ENCODE measurements around the gene PHLDA3. TPM values are rescaled to one million over a fixed set of nuclear protein-coding genes. Genes with fewer than 3 reads are reported as not detected.

The PHLDA3 gene
- total RNA-seq, 1 experiment from 2014 or later, result 22.1 TPM

- no peak for DNase-seq (ENCODE audit: low read depth, low spot score)
- no peaks in the 10 kb centered on the region for H3K27me3 ChIP-seq (ENCODE audit: insufficient read depth, low read length)
- no peak overlapping the region for H3K4me2 ChIP-seq (ENCODE audit: low read length)
- no peak overlapping the region for H3K4me3 ChIP-seq (replicated peaks in 1 of 2; ENCODE audit: low read depth in 1 of 2, low read length in 2 of 2)
- no peaks in the 10 kb centered on the region for H4K20me1 ChIP-seq (ENCODE audit: insufficient read depth)
- BruUV-seq (replicated peaks), result no TSS peak
- no peaks in the 10 kb centered on the region for H3K9me2 ChIP-seq (ENCODE audit: insufficient read depth)
- no peak overlapping the region for H3K27ac ChIP-seq (ENCODE audit: low read depth, low read length)
- no peak for ATAC-seq
- H3K79me2 ChIP-seq (ENCODE audit: insufficient read depth, low read length), result 0 out of 2 replicates have a peak, but pooled peaks cover 6% of the 10 kb centered on the region
- peaks cover 0 to 6% of the 10 kb centered on the region in 2 experiments; a peak in 2 of 4 replicates for H3K36me3 ChIP-seq (ENCODE audit: control insufficient read depth in 1 of 2, insufficient read depth in 2 of 2, low read length in 2 of 2)
- no peaks in the 10 kb centered on the region; a peak in 1 of 4 replicates for H3K4me1 ChIP-seq (ENCODE audit: control insufficient read depth in 1 of 2, insufficient read depth in 2 of 2, low read length in 2 of 2)
- ChIA-PET RAD21 (ENCODE audit: low non-redundant PET in 1 of 2, low total read pairs in 2 of 2, uncharacterized antibody in 2 of 2, unreplicated experiment in 2 of 2) (no interaction called here), CTCF (interaction anchor here (2.8 to 3.3 kb wide), 2 partner anchors 12 to 19 kb away, joined by 14 to 23 read pairs; no protein-coding TSS in a partner anchor), POLR2A (no interaction called here)
- H3K9me3 ChIP-seq (ENCODE audit: control insufficient read depth in 1 of 2, insufficient read depth in 1 of 2, low read depth in 1 of 2, low read length in 2 of 2), result no peaks in the 10 kb centered on the region
- no peak overlapping the region for H3K9ac ChIP-seq (ENCODE audit: low read length)
- H2AFZ ChIP-seq (ENCODE audit: low read depth, low read length, poor library complexity, severe bottlenecking), result no peak overlapping the region
- intact Hi-C loops (cut with micrococcal nuclease), result no loop called here
- no peak for TF ChIP-seq POLR2AphosphoS5 (IDR thresholded peaks at IDR 0.05; ENCODE audit: low read depth, low read length)
- TF ChIP-seq FOSL1 (IDR thresholded peaks at IDR 0.05; ENCODE audit: low read depth), result no peak
- TF ChIP-seq EZH2phosphoT487 (IDR thresholded peaks at IDR 0.05; ENCODE audit: borderline replicate concordance), result no peak
- TF ChIP-seq, protein P1, sequence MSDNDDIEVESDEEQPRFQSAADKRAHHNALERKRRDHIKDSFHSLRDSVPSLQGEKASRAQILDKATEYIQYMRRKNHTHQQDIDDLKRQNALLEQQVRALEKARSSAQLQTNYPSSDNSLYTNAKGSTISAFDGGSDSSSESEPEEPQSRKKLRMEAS (IDR thresholded peaks at IDR 0.05), result no peak
- no peak for TF ChIP-seq YY1 (IDR thresholded peaks at IDR 0.05; ENCODE audit: extremely low read depth, insufficient replicate concordance, low read depth, low read length)
- TF ChIP-seq CEBPB (IDR thresholded peaks at IDR 0.05; ENCODE audit: low read depth), result no peak
- TF ChIP-seq SIN3A (IDR thresholded peaks at IDR 0.05; ENCODE audit: low read depth), result no peak
- TF ChIP-seq, protein P2, sequence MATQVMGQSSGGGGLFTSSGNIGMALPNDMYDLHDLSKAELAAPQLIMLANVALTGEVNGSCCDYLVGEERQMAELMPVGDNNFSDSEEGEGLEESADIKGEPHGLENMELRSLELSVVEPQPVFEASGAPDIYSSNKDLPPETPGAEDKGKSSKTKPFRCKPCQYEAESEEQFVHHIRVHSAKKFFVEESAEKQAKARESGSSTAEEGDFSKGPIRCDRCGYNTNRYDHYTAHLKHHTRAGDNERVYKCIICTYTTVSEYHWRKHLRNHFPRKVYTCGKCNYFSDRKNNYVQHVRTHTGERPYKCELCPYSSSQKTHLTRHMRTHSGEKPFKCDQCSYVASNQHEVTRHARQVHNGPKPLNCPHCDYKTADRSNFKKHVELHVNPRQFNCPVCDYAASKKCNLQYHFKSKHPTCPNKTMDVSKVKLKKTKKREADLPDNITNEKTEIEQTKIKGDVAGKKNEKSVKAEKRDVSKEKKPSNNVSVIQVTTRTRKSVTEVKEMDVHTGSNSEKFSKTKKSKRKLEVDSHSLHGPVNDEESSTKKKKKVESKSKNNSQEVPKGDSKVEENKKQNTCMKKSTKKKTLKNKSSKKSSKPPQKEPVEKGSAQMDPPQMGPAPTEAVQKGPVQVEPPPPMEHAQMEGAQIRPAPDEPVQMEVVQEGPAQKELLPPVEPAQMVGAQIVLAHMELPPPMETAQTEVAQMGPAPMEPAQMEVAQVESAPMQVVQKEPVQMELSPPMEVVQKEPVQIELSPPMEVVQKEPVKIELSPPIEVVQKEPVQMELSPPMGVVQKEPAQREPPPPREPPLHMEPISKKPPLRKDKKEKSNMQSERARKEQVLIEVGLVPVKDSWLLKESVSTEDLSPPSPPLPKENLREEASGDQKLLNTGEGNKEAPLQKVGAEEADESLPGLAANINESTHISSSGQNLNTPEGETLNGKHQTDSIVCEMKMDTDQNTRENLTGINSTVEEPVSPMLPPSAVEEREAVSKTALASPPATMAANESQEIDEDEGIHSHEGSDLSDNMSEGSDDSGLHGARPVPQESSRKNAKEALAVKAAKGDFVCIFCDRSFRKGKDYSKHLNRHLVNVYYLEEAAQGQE (IDR thresholded peaks at IDR 0.05; ENCODE audit: low read depth), result no peak
- TF ChIP-seq, protein P3, sequence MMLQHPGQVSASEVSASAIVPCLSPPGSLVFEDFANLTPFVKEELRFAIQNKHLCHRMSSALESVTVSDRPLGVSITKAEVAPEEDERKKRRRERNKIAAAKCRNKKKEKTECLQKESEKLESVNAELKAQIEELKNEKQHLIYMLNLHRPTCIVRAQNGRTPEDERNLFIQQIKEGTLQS (IDR thresholded peaks at IDR 0.05), result no peak
- TF ChIP-seq, protein P4, sequence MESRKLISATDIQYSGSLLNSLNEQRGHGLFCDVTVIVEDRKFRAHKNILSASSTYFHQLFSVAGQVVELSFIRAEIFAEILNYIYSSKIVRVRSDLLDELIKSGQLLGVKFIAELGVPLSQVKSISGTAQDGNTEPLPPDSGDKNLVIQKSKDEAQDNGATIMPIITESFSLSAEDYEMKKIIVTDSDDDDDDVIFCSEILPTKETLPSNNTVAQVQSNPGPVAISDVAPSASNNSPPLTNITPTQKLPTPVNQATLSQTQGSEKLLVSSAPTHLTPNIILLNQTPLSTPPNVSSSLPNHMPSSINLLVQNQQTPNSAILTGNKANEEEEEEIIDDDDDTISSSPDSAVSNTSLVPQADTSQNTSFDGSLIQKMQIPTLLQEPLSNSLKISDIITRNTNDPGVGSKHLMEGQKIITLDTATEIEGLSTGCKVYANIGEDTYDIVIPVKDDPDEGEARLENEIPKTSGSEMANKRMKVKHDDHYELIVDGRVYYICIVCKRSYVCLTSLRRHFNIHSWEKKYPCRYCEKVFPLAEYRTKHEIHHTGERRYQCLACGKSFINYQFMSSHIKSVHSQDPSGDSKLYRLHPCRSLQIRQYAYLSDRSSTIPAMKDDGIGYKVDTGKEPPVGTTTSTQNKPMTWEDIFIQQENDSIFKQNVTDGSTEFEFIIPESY (IDR thresholded peaks at IDR 0.05; ENCODE audit: extremely low read depth, insufficient replicate concordance, low read length), result no peak
- TF ChIP-seq ZNF274 (IDR thresholded peaks at IDR 0.05; ENCODE audit: low read depth, low read length), result no peak
- no peak for TF ChIP-seq POLR2A (IDR thresholded peaks at IDR 0.05; ENCODE audit: borderline replicate concordance, extremely low read depth, insufficient read depth, insufficient read length)
- TF ChIP-seq, protein P5, sequence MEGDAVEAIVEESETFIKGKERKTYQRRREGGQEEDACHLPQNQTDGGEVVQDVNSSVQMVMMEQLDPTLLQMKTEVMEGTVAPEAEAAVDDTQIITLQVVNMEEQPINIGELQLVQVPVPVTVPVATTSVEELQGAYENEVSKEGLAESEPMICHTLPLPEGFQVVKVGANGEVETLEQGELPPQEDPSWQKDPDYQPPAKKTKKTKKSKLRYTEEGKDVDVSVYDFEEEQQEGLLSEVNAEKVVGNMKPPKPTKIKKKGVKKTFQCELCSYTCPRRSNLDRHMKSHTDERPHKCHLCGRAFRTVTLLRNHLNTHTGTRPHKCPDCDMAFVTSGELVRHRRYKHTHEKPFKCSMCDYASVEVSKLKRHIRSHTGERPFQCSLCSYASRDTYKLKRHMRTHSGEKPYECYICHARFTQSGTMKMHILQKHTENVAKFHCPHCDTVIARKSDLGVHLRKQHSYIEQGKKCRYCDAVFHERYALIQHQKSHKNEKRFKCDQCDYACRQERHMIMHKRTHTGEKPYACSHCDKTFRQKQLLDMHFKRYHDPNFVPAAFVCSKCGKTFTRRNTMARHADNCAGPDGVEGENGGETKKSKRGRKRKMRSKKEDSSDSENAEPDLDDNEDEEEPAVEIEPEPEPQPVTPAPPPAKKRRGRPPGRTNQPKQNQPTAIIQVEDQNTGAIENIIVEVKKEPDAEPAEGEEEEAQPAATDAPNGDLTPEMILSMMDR (IDR thresholded peaks at IDR 0.05 in 2 of 3, conservative IDR thresholded peaks at IDR 0.05 in 1 of 3; ENCODE audit: borderline replicate concordance in 1 of 3, insufficient read depth in 1 of 3, low read depth in 2 of 3, low read length in 2 of 3), result no peak
- no peak for TF ChIP-seq EZH2 (IDR thresholded peaks at IDR 0.05)
- TF ChIP-seq TCF7L2 (IDR thresholded peaks at IDR 0.05; ENCODE audit: borderline replicate concordance, extremely low read depth, insufficient read depth, insufficient read length), result no peak
- no peak for TF ChIP-seq RAD21 (IDR thresholded peaks at IDR 0.05; ENCODE audit: low read depth)
- TF ChIP-seq EGR1 (IDR thresholded peaks at IDR 0.05; ENCODE audit: low read depth), result no peak
- no peak for TF ChIP-seq JUND (IDR thresholded peaks at IDR 0.05)
Observed at GRCh38 chr1:201499795-201500669, 31.0 kb upstream of the PHLDA3 start.
